H1 (cell line): ENCODE data around the gene GRAMD1B. TPM values are rescaled to one million over a fixed set of nuclear protein-coding genes. Genes with fewer than 3 reads are reported as not detected.

ENCODE experiments used
- CBX8 ChIP-seq: fragments of 300-800, 300-1000 bp; sonication (generic); IDR thresholded peaks from 2 replicates; pipeline ENCODE4 v1.7.1; 2016; ENCODE audit warnings: low read depth, low read length, borderline replicate concordance
- CHD1 ChIP-seq: IDR thresholded peaks from 2 replicates; pipeline ENCODE4 v1.6.1; 2012; ENCODE audit warnings: low read depth, low read length, improper control_type of control experiment
- polyA plus RNA-seq, 7 experiments: library from polyadenylated mRNA; depleted of rRNA in 3 of 7; stranded (reverse) in 5 of 7; unstranded in 2 of 7; fragments of >200 nt in 5 of 7; fragments of 200-250 nt in 2 of 7; gene quantifications; 1 replicate in 5 of 7; 2 replicates in 1 of 7; 4 replicates in 1 of 7; pipeline versions ENCODE4 v1.2.1 to v1.2.3, GENCODE V29; 2011 to 2013; ENCODE audit warnings: missing spikeins in 2 of 7, mixed read lengths in 2 of 7
- total RNA-seq: library from RNA; stranded (reverse); fragmentation: NEBNext Ultra II Directional; extraction: Animal tissue kit (Norgen Biotek cat#: 25700); gene quantifications from 2 replicates; pipeline ENCODE4 v1.2.1, GENCODE V29; 2021
- TF ChIP-seq, protein P1 (sequence below): IDR thresholded peaks from 2 replicates; pipeline ENCODE4 v1.6.1; 2012; ENCODE audit warnings: low read length, inconsistent platforms

GRAMD1B gene
- total and polyA plus RNA-seq, 2 of the 8 experiments (the other 6 are each of a cell fraction or from before 2014, with no cell fraction given): 10.1 to 21.2 TPM

DNA sequence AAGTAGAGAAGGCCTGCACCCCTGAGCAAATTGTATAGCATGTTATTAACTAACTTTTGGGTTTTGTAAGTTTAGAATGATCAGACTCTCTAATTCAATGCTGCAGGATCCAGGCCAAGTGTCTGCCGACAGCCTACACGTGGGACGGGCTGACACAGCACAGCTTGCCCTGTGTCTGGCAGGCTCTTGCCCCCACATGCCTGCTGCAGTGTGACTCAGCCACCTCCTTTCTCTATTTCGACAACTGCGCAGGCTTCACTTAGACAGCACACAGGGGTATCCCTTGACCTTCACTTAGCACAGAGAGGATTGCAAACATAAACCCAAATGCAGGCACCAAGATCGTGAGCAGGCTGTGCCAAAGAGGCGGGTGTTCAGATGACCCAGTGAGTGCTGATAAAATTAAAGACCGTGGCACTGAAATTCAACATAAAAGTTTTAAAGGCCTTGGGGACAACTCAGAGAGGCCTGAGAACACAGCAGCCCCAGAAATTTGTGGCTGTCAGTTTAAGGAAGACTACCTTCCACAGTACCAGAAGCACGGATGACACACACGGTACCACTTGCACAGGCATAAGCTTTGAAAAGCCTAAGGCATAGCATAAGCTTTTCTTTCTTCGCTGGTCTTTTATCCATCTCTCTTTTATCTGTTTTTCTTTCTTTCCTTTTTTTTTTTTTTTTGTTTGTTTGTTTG, 186.6 kb downstream of the GRAMD1B start (continued):
- TF ChIP-seq, protein P1, sequence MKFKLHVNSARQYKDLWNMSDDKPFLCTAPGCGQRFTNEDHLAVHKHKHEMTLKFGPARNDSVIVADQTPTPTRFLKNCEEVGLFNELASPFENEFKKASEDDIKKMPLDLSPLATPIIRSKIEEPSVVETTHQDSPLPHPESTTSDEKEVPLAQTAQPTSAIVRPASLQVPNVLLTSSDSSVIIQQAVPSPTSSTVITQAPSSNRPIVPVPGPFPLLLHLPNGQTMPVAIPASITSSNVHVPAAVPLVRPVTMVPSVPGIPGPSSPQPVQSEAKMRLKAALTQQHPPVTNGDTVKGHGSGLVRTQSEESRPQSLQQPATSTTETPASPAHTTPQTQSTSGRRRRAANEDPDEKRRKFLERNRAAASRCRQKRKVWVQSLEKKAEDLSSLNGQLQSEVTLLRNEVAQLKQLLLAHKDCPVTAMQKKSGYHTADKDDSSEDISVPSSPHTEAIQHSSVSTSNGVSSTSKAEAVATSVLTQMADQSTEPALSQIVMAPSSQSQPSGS: no peak
- TF ChIP-seq CBX8 (no peak), CHD1 (no peak)
- TF ChIP-seq, all 59 proteins: peak for 0
